Adrenal gland (tissue), 12 donors: Measurements from ENCODE around the gene UBA52. TPM values are rescaled to one million over a fixed set of nuclear protein-coding genes. Genes with fewer than 3 reads are reported as not detected.
A peak's percentile ranks its signal among the peaks of the same experiment; 100 is the strongest.

Experiments used
- DNase-seq, 7 donors: peaks; one replicate each; pipeline ENCODE4 v3.0.0-alpha.2; 2019 to 2020
- H3K27ac ChIP-seq, 5 donors: fragments of 200-600 bp; sonication (generic) in 4 of 5; 1 replicate in 3 of 5; 2 replicates in 2 of 5; pipeline versions ENCODE4 v1.5.1 to v1.8.0; 2016 to 2020; ENCODE audit warnings: mild to moderate bottlenecking in 1 of 5
- H3K27me3 ChIP-seq: fragments of 200-600 bp; 2 replicates; pipeline ENCODE4 v1.8.0; 2021
- H3K36me3 ChIP-seq, 2 donors: fragments of 200-600 bp; replicated peaks in 1 of 2; 1 replicate in 1 of 2; 2 replicates in 1 of 2; pipeline versions ENCODE4 v1.5.1 to v1.8.0; 2018 to 2022
- H3K4me1 ChIP-seq, 2 donors: fragments of 200-600 bp; replicated peaks in 1 of 2; 1 replicate in 1 of 2; 2 replicates in 1 of 2; pipeline versions ENCODE4 v1.5.1 to v1.8.0; 2018 to 2021
- H3K4me3 ChIP-seq, 4 donors: fragments of 200-600 bp; sonication (generic) in 3 of 4; one replicate each; pipeline ENCODE4 v1.5.1; 2016 to 2018
- H3K9me3 ChIP-seq, 3 donors: fragments of 200-600 bp; sonication (generic) in 1 of 3; replicated peaks in 1 of 3; 1 replicate in 2 of 3; 2 replicates in 1 of 3; pipeline versions ENCODE4 v1.5.1 to v1.8.0; 2016 to 2021
- POLR2A ChIP-seq, 2 donors: fragments of 450-650 bp; IDR thresholded peaks; one replicate each; pipeline ENCODE4 v1.6.1; 2017; ENCODE audit warnings: antibody characterized with exemption in 2 of 2, mild to moderate bottlenecking in 2 of 2, moderate library complexity in 1 of 2
- WGBS, 4 donors: extraction: QIAGEN DNeasy Blood & Tissue Kit in 2 of 4; methylation state at CpG; one replicate each; pipeline versions ENCODE4 v1.1.5 to v1.1.7; 2013 to 2017; 5-methylcytosine and 5-hydroxymethylcytosine counted together
- intact Hi-C, 2 donors: fragments of 100-400 bp; cut with DNase I; formaldehyde crosslinking; loops; one replicate each; pipeline versions ENCODE4 v1.14.1 to v1.15.0; 2022 to 2023
- polyA plus RNA-seq, 3 donors: library from polyadenylated mRNA; stranded (reverse); fragments of 200-250 nt in 2 of 3; fragments of 350-450 nt in 1 of 3; fragmentation: Illumina TruSeq in 1 of 3; extraction: RNeasy Lipid Tissue Mini Kit (QIAGEN cat#74804) in 1 of 3; gene quantifications; one replicate each; pipeline ENCODE4 v1.2.3, GENCODE V29; 2013 to 2014
- total RNA-seq, 9 donors: library from RNA; depleted of rRNA in 4 of 9; stranded (reverse); fragments of >200 nt in 4 of 9; fragments of 120-200 nt in 1 of 9; fragmentation: NEBNext Ultra II Directional in 1 of 9; extraction: Animal tissue kit (Norgen Biotek cat#: 25700) in 1 of 9; gene quantifications; one replicate each; pipeline versions ENCODE4 v1.1.0 to v1.2.4, GENCODE V29; 2013 to 2023
- TF ChIP-seq, protein P1 (sequence below), 6 experiments: fragments of 450-650 bp in 4 of 6; fragments of 200-600 bp in 2 of 6; sonication (generic) in 1 of 6; IDR thresholded peaks; 1 replicate in 5 of 6; 2 replicates in 1 of 6; pipeline versions ENCODE4 v1.5.1 to v1.8.0; 2016 to 2021; ENCODE audit warnings: antibody characterized with exemption in 6 of 6, mild to moderate bottlenecking in 2 of 6, moderate library complexity in 1 of 6
- donor health status: healthy with polysubstance abuse.
- donor health status: Bipolar disorder and iron deficiency.
- donor health status: DM: yes; HTN: yes; CAD: no.
- donor health status: DM: no; HTN: no; CAD: no.
- donor health status: DM: no; HTN: no; CAD: no.
- donor health status: DM: yes; HTN: yes; CAD: no.

UBA52 gene
- total and polyA plus RNA-seq, 12 donors, result 781 to 1,900 (median 1,042) TPM

DNA sequence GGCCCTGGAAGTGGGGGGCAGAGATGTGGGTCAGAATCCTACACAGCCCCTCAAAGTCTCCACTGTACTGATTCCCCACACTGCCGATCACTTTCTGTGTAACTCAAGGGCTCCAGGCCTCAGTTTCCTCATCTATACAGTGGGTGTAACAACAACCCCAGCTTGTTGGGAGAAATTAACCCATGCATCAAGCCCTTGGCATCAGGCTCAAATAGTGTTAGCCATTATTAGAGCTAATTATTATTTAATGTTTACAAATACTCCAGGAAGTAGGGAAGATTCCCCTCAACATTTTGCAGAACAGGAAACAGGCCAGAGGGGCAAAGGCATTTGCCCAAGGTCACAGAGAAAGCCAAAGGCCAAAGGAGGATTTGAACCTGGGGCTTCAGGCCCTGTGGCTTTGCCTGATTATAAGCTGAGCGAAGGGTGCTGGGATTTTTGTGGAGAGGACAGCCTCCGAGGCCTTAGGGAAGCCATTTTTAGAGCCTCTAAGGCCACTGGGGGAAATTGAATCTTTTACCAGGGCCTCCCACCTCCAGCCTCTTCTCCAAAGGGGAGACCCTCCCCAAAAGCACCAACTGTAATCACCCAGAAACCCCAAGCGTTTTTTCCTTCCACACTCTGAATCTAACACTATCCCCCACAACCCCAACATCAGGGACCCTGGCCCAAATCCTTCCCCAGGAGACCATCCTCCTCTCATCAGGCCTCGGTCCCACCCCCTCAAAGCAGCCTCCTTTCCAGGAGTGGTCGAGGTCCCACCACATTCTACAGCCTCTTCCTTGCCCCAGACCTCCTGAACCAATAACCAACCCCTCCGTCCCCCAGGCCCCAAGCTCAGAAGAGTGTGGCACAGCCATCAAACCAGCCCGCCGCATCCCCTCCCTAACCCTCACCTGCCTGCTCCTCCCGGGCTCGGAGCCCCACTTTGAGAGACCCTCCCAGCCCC, 29.4 kb upstream of the UBA52 start:
- Histone ChIP-seq H3K27me3 (no peaks in the 10 kb centered on the region), H3K9me3 (no peaks in the 10 kb centered on the region), H3K36me3 (peaks cover 0 to 36% of the 10 kb centered on the region in 2 donors), H3K27ac (peak overlapping the region in 3 of 5 donors; percentile 73 to 95 (median 74)), H3K4me1 (peaks cover 2 to 13% of the 10 kb centered on the region in 2 donors), H3K4me3 (peak overlapping the region in 2 of 4 donors; percentile 40 to 76)
- intact Hi-C loops, result no loop called here
- 13 to 35% (median 17%) methylated on average over 7 to 11 of the region's 11 CpGs for WGBS, 4 donors
- TF ChIP-seq, protein P1, sequence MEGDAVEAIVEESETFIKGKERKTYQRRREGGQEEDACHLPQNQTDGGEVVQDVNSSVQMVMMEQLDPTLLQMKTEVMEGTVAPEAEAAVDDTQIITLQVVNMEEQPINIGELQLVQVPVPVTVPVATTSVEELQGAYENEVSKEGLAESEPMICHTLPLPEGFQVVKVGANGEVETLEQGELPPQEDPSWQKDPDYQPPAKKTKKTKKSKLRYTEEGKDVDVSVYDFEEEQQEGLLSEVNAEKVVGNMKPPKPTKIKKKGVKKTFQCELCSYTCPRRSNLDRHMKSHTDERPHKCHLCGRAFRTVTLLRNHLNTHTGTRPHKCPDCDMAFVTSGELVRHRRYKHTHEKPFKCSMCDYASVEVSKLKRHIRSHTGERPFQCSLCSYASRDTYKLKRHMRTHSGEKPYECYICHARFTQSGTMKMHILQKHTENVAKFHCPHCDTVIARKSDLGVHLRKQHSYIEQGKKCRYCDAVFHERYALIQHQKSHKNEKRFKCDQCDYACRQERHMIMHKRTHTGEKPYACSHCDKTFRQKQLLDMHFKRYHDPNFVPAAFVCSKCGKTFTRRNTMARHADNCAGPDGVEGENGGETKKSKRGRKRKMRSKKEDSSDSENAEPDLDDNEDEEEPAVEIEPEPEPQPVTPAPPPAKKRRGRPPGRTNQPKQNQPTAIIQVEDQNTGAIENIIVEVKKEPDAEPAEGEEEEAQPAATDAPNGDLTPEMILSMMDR (IDR thresholded peaks at IDR 0.05), result no peak
- TF ChIP-seq POLR2A (IDR thresholded peaks at IDR 0.05), result no peak
- DNase-seq, result no peak

DNA sequence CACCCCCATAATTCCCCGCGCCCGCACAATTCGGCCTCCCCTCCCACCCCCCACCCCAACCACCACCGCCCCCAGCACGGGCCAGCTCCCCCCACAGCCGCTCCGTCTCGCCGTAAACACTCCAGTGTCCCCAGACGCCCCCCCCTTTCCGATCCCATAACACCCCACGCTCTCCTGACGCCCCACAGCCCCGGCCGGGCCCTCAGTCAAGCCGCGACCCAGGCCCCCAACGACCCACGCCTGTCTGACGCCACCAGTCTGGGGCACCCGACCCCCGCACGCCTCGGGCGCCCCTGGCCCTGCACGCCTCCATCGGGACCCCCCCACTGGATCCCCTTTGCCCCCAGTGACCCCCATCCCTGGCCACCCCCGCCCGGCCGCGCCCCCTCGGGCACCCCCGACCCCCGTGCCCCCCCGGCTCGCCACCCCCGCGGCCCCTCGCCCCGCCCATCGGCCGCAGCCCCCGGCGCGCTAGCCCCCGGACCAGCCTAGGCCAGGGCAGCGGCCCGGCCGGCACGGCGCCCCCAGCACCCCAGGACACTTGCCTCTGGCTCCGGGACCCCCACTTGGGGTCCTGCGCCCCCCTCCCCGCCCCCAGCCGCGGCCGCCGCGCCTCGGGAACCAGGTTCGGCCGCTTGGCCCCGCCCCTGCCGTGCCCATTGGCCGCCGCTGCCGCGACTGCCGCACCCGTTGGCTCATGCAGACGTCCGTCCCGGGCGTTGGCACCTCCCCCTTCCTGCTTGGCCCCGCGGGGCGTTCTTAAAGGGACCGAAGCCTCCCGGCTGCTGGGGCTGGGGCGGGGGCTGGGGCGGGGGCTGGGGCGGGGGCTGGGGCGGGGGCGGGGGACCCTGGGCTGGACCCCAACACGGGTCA, 28.5 kb upstream of the UBA52 start, which contains the start of gene FKBP8:
FKBP8 (minus strand) TSS at position 633 of the 873 bp plus-strand sequence. CDS start 1,603 bp downstream, outside the sequence.
- peaks cover 0 to 27% of the 10 kb centered on the region in 2 donors for H3K36me3 ChIP-seq
- peak within 1 kb of the TSS in 4 of 5 donors; percentile 56 to 95 (median 74) for H3K27ac ChIP-seq
- intact Hi-C loops, result no loop called here
- TF ChIP-seq, protein P1 (IDR thresholded peaks at IDR 0.05), result no peak
- no peaks in the 10 kb centered on the region for H3K9me3 ChIP-seq
- H3K27me3 ChIP-seq, result no peaks in the 10 kb centered on the region
- peak; percentile 91 to 96 (median 95) for DNase-seq
- H3K4me3 ChIP-seq, result peak within 1 kb of the TSS in 3 of 4 donors; percentile 33 to 76 (median 40)
- WGBS, 4 donors, result 0 to 1% (median 1%) methylated on average over 8 to 83 of the region's 86 CpGs; no CpG with 5 or more reads in 1 of the 4 donors
- H3K4me1 ChIP-seq, result peaks cover 2 to 13% of the 10 kb centered on the region in 2 donors

DNA sequence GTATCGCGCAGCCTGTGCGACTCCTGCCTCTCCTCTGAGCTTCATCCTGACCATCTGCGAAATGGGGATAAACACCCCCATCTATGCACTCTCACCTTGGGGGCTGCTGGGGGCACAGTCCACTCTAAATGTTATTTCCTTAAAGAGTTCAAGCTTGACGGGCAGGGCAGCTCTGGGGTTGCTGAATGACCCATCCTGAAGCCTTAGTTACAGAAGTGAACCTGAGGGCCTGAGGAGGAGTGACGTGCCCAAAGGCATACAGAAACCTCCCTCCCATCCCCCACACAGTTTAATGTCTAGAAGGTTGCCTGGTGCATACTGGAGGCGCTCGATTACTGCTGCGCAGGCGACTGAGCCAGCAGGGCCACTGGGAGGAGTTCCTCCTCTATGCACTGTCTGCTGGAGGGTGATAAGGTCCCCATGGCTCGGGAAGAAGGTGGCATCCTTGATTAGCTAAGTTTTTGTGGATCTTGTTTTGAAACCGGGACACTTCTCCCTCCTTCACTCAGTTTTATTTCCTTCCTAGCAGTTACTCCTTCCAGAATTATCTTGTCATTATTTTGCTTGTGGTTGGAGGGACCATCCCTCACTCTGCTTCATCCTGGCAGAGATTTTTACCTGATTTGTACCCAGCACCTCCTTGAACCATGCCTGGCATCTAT, 27.7 kb upstream of the UBA52 start:
- Histone ChIP-seq H3K4me1 (peaks cover 2 to 13% of the 10 kb centered on the region in 2 donors), H3K27me3 (no peaks in the 10 kb centered on the region), H3K4me3 (peak overlapping the region in 2 of 4 donors; percentile 40 to 76), H3K27ac (peak overlapping the region in 2 of 5 donors; percentile 74 to 95), H3K36me3 (peaks cover 0 to 25% of the 10 kb centered on the region in 2 donors), H3K9me3 (no peaks in the 10 kb centered on the region)
- peak in 6 of 7 donors; percentile 50 to 70 (median 58) for DNase-seq
- WGBS, 4 donors, result 5 to 11% (median 10%) methylated on average over 6 to 12 of the region's 12 CpGs
- no peak for TF ChIP-seq POLR2A (IDR thresholded peaks at IDR 0.05)
- TF ChIP-seq, protein P1 (IDR thresholded peaks at IDR 0.05), result no peak
- intact Hi-C loops, result no loop called here
